ENCODE results near the gene PTPA.

PTPA gene

GRCh38 chr9:129084087-129084486 is 27.1 kb upstream of the PTPA start:
- ChIA-PET POLR2A (interaction anchor here (1.0 kb wide), 1 partner anchor 13 kb away, joined by 3 read pairs; no protein-coding TSS in a partner anchor), CTCF (no interaction called here)
- TF ChIP-seq TCF7L2 (IDR thresholded peaks at IDR 0.05; ENCODE audit: borderline replicate concordance, low read depth, low read length) (no peak), ZNF433 (tag by site-specific recombination; IDR thresholded peaks at IDR 0.05; ENCODE audit: low read depth) (no peak), ZBTB10 (tag by site-specific recombination; IDR thresholded peaks at IDR 0.05) (no peak), ZSCAN5A (tag by site-specific recombination; IDR thresholded peaks at IDR 0.05) (no peak), SETDB1 (IDR thresholded peaks at IDR 0.05; ENCODE audit: insufficient read length, low read length) (no peak), ZNF184 (tag by site-specific recombination; IDR thresholded peaks at IDR 0.05) (no peak), ZNF692 (tag by site-specific recombination; IDR thresholded peaks at IDR 0.05) (no peak)
- Histone ChIP-seq H3K4me1 (ENCODE audit: control insufficient read depth, insufficient read depth, low read length) (0 out of 2 replicates have a peak, but pooled peaks cover 2% of the 10 kb centered on the region), H3K9me3 (ENCODE audit: control insufficient read depth, insufficient read depth, low read depth, low read length) (no peaks in the 10 kb centered on the region), H3K36me3 (ENCODE audit: control insufficient read depth in 2 of 2, insufficient read depth in 1 of 2, low read length in 2 of 2) (peaks cover 0 to 50% of the 10 kb centered on the region in 2 experiments; a peak in 1 of 3 replicates), H3K27ac (ENCODE audit: extremely low read depth, low read depth, low read length) (0 out of 2 replicates have a peak overlapping the region, but pooled peaks have one; percentile 7), H3K4me3 (ENCODE audit: low read depth, low read length) (no peak overlapping the region)

- H3K9me3 ChIP-seq (ENCODE audit: control insufficient read depth, insufficient read depth, low read depth, low read length), result no peaks in the 10 kb centered on the region
- POLR2A ChIA-PET, result interaction anchor here (4.9 kb wide), 1 partner anchor 9 kb away, joined by 22 read pairs; the partner anchor contains the start of gene DOLPP1
- no peaks in the 10 kb centered on the region for H3K4me1 ChIP-seq (ENCODE audit: control insufficient read depth, insufficient read depth, low read length)
- H3K36me3 ChIP-seq (ENCODE audit: control insufficient read depth in 2 of 2, insufficient read depth in 1 of 2, low read length in 2 of 2), result peaks cover 0 to 54% of the 10 kb centered on the region in 2 experiments; a peak in 2 of 3 replicates
- CTCF ChIA-PET, result interaction anchor here (0.6 kb wide), 1 partner anchor 834 kb away, joined by 3 read pairs; no protein-coding TSS in a partner anchor
- no peak overlapping the region for H3K4me3 ChIP-seq (ENCODE audit: low read depth, low read length)
- TF ChIP-seq ZNF585B (tag by site-specific recombination; IDR thresholded peaks at IDR 0.05) (no peak), ZNF146 (tag by site-specific recombination; IDR thresholded peaks at IDR 0.05) (no peak), HOXA7 (CRISPR knock-in tag; IDR thresholded peaks at IDR 0.05; ENCODE audit: borderline replicate concordance) (no peak), ZNF426 (tag by site-specific recombination; IDR thresholded peaks at IDR 0.05) (no peak), ZBTB7A (tag by site-specific recombination; IDR thresholded peaks at IDR 0.05; ENCODE audit: low read depth) (no peak), ZNF830 (tag by site-specific recombination; IDR thresholded peaks at IDR 0.05; ENCODE audit: low read depth) (no peak), REPIN1 (tag by site-specific recombination; IDR thresholded peaks at IDR 0.05; ENCODE audit: low read depth) (no peak), ZNF654 (tag by site-specific recombination; IDR thresholded peaks at IDR 0.05; ENCODE audit: low read depth) (no peak), HIC1 (tag by site-specific recombination; IDR thresholded peaks at IDR 0.05) (no peak), ZNF174 (tag by site-specific recombination; IDR thresholded peaks at IDR 0.05) (no peak), BCL11A (tag by site-specific recombination; IDR thresholded peaks at IDR 0.05; ENCODE audit: low read depth) (no peak), EGR2 (tag by site-specific recombination; IDR thresholded peaks at IDR 0.05; ENCODE audit: low read depth) (no peak), ZNF362 (tag by site-specific recombination; IDR thresholded peaks at IDR 0.05) (no peak), ZNF488 (tag by site-specific recombination; IDR thresholded peaks at IDR 0.05) (no peak), KLF17 (tag by site-specific recombination; IDR thresholded peaks at IDR 0.05) (no peak), SP2 (tag by site-specific recombination; IDR thresholded peaks at IDR 0.05) (no peak), ZNF670 (tag by site-specific recombination; IDR thresholded peaks at IDR 0.05; ENCODE audit: low read depth) (no peak)
- no peak overlapping the region for H3K27ac ChIP-seq (ENCODE audit: extremely low read depth, low read depth, low read length)
Measured at GRCh38 chr9:129089246-129089645, 22.0 kb upstream of the PTPA start.

Measured in HEK293 (cell line).